HepG2 (cell line): ENCODE measurements around the gene MAPK6. TPM values are rescaled to one million over a fixed set of nuclear protein-coding genes. Genes with fewer than 3 reads are reported as not detected.

Experiments used
- EEA1 ChIP-seq: sonication (generic); formaldehyde crosslinking; IDR thresholded peaks from 2 replicates; pipeline ENCODE4 v1.5.1; 2020; ENCODE audit warnings: mild to moderate bottlenecking, missing genetic modification reagents, borderline replicate concordance
- HINFP ChIP-seq: sonication (generic); formaldehyde crosslinking; IDR thresholded peaks from 2 replicates; pipeline ENCODE4 v1.4.0; 2020; ENCODE audit warnings: low read depth, mild to moderate bottlenecking, missing genetic modification reagents
- PAX8 ChIP-seq: sonication (generic); formaldehyde crosslinking; IDR thresholded peaks from 2 replicates; pipeline ENCODE4 v1.8.0; 2022; ENCODE audit warnings: mild to moderate bottlenecking, missing genetic modification reagents, borderline replicate concordance
- RARA ChIP-seq: IDR thresholded peaks from 2 replicates; pipeline ENCODE4 v1.6.1; 2016; ENCODE audit warnings: missing genetic modification reagents, missing compliant biosample characterization
- SIX1 ChIP-seq: sonication (generic); formaldehyde crosslinking; IDR thresholded peaks from 2 replicates; pipeline ENCODE4 v1.4.0; 2020; ENCODE audit warnings: missing genetic modification reagents, borderline replicate concordance
- SKIL ChIP-seq: sonication (generic); formaldehyde crosslinking; IDR thresholded peaks from 2 replicates; pipeline ENCODE4 v1.8.0; 2022; ENCODE audit warnings: missing genetic modification reagents, mild to moderate bottlenecking, moderate library complexity, borderline replicate concordance
- SP5 ChIP-seq: IDR thresholded peaks from 2 replicates; pipeline ENCODE4 v1.6.1; 2016; ENCODE audit warnings: low read depth, borderline replicate concordance
- TEAD3 ChIP-seq: optimal IDR thresholded peaks from 2 replicates; pipeline ENCODE3; 2016; ENCODE audit warnings: borderline replicate concordance
- TOE1 ChIP-seq: sonication (generic); formaldehyde crosslinking; IDR thresholded peaks from 2 replicates; pipeline ENCODE4 v1.4.0; 2020; ENCODE audit warnings: mild to moderate bottlenecking, missing genetic modification reagents
- XBP1 ChIP-seq: sonication (generic); formaldehyde crosslinking; IDR thresholded peaks from 2 replicates; pipeline ENCODE4 v1.5.0; 2020; ENCODE audit warnings: missing genetic modification reagents
- ZFYVE20 ChIP-seq: sonication (generic); formaldehyde crosslinking; IDR thresholded peaks from 2 replicates; pipeline ENCODE4 v1.8.0; 2023; ENCODE audit warnings: low read depth, mild to moderate bottlenecking, moderate library complexity, missing genetic modification reagents, borderline replicate concordance
- ZNF224 ChIP-seq: sonication (generic); formaldehyde crosslinking; IDR thresholded peaks from 2 replicates; pipeline ENCODE4 v1.5.0; 2020; ENCODE audit warnings: mild to moderate bottlenecking, missing genetic modification reagents
- polyA plus RNA-seq, 8 experiments: library from polyadenylated mRNA; depleted of rRNA in 3 of 8; stranded (reverse) in 7 of 8; unstranded in 1 of 8; fragments of >200 nt; fragmentation: Illumina TruSeq in 4 of 8; extraction: Trizol in 4 of 8; gene quantifications; 2 replicates each; pipeline versions ENCODE4 v1.2.1 to v1.2.3, GENCODE V29; 2011 to 2016; ENCODE audit warnings: low read depth in 4 of 8, missing spikeins in 1 of 8, mixed read lengths in 1 of 8; ENCODE audit not compliant: insufficient read depth in 1 of 8
- total RNA-seq, 5 experiments: library from RNA; depleted of rRNA; stranded (reverse); fragments of >200 nt; fragmentation: Illumina TruSeq; extraction: Trizol; gene quantifications; 2 replicates each; pipeline ENCODE4 v1.2.3, GENCODE V29; 2016; ENCODE audit warnings: low read depth in 1 of 5
- TF ChIP-seq, protein P1 (sequence below): sonication (generic); formaldehyde crosslinking; IDR thresholded peaks from 2 replicates; pipeline ENCODE4 v1.4.0; 2020; ENCODE audit warnings: missing genetic modification reagents, borderline replicate concordance
- TF ChIP-seq, protein P2 (sequence below): sonication (generic); formaldehyde crosslinking; IDR thresholded peaks from 2 replicates; pipeline ENCODE4 v1.4.0; 2020; ENCODE audit warnings: mild to moderate bottlenecking, missing genetic modification reagents
- TF ChIP-seq, protein P3 (sequence below): sonication (generic); formaldehyde crosslinking; IDR thresholded peaks from 2 replicates; pipeline ENCODE4 v1.5.0; 2020; ENCODE audit warnings: mild to moderate bottlenecking, missing genetic modification reagents

The MAPK6 gene
- total and polyA plus RNA-seq, 2 of the 13 experiments (the other 11 are each of a cell fraction or from before 2014, with no cell fraction given) = 89.5 to 99.7 TPM

DNA sequence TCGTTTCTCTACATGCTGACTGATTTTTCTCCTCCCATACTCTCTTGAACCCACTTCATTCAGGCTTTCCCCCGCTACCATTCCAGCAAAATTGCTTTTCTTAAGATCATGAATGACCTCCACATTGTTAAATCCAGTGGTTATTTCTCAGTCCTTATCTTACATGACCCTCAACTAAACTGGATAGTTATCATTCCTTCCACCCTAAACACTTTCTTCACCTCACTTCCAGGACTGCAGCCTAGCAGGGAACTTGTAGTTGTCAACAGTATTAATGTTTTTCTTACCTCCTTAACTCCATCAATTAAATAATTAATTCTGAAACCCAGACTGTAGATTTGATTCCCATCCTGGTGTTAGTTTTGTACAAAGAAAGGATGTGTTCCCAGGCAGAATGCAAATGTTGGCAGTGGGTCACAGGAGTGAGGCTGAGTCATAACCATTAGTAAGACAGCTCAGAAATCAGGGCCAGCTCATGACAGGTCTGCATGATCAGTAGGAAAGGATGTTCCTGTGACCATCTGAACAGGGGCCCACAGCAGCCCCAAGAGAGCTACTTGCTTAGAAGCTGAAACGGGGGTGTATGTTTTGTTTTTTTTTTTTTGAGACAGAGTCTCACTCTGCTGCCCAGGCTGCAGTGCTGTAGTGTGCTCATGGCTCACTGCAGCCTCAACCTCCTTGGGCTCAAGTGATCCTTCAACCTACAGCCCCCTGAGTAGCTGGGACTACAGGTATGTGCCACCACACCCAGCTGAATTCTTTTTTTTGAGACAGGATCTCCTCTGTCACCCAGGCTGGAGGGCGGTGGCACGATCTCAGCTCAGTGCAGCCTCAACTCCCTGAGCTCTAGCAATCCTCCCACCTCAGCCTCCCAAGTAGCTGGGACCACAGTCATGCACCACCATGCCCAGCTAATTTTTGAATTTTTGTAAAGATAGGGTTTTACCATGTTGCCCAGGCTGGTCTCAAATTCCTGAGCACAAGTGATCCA, 84.5 kb downstream of the MAPK6 start (continued):
- TF ChIP-seq, protein P1, sequence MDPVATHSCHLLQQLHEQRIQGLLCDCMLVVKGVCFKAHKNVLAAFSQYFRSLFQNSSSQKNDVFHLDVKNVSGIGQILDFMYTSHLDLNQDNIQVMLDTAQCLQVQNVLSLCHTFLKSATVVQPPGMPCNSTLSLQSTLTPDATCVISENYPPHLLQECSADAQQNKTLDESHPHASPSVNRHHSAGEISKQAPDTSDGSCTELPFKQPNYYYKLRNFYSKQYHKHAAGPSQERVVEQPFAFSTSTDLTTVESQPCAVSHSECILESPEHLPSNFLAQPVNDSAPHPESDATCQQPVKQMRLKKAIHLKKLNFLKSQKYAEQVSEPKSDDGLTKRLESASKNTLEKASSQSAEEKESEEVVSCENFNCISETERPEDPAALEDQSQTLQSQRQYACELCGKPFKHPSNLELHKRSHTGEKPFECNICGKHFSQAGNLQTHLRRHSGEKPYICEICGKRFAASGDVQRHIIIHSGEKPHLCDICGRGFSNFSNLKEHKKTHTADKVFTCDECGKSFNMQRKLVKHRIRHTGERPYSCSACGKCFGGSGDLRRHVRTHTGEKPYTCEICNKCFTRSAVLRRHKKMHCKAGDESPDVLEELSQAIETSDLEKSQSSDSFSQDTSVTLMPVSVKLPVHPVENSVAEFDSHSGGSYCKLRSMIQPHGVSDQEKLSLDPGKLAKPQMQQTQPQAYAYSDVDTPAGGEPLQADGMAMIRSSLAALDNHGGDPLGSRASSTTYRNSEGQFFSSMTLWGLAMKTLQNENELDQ = no peak
- TF ChIP-seq EEA1 (CRISPR knock-in tag) = no peak
- TF ChIP-seq TEAD3 (CRISPR knock-in tag) = no peak
- TF ChIP-seq ZFYVE20 = no peak
- no peak for TF ChIP-seq SIX1 (CRISPR knock-in tag)
- peak; percentile 38; the same call in 1 of the 2 replicates for TF ChIP-seq RARA (CRISPR knock-in tag)
- no peak for TF ChIP-seq TOE1
- TF ChIP-seq ZNF224 (CRISPR knock-in tag) = no peak
- TF ChIP-seq XBP1 (CRISPR knock-in tag) = no peak
- TF ChIP-seq SKIL (CRISPR knock-in tag) = no peak
- TF ChIP-seq SP5 = no peak
- TF ChIP-seq, protein P2, sequence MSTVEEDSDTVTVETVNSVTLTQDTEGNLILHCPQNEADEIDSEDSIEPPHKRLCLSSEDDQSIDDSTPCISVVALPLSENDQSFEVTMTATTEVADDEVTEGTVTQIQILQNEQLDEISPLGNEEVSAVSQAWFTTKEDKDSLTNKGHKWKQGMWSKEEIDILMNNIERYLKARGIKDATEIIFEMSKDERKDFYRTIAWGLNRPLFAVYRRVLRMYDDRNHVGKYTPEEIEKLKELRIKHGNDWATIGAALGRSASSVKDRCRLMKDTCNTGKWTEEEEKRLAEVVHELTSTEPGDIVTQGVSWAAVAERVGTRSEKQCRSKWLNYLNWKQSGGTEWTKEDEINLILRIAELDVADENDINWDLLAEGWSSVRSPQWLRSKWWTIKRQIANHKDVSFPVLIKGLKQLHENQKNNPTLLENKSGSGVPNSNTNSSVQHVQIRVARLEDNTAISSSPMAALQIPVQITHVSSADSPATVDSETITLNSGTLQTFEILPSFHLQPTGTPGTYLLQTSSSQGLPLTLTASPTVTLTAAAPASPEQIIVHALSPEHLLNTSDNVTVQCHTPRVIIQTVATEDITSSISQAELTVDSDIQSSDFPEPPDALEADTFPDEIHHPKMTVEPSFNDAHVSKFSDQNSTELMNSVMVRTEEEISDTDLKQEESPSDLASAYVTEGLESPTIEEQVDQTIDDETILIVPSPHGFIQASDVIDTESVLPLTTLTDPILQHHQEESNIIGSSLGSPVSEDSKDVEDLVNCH = no peak
- TF ChIP-seq PAX8 (CRISPR knock-in tag) = no peak
- TF ChIP-seq HINFP (CRISPR knock-in tag) = no peak
- TF ChIP-seq, protein P3, sequence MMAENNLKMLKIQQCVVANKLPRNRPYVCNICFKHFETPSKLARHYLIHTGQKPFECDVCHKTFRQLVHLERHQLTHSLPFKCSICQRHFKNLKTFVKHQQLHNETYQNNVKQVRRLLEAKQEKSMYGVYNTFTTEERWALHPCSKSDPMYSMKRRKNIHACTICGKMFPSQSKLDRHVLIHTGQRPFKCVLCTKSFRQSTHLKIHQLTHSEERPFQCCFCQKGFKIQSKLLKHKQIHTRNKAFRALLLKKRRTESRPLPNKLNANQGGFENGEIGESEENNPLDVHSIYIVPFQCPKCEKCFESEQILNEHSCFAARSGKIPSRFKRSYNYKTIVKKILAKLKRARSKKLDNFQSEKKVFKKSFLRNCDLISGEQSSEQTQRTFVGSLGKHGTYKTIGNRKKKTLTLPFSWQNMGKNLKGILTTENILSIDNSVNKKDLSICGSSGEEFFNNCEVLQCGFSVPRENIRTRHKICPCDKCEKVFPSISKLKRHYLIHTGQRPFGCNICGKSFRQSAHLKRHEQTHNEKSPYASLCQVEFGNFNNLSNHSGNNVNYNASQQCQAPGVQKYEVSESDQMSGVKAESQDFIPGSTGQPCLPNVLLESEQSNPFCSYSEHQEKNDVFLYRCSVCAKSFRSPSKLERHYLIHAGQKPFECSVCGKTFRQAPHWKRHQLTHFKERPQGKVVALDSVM = peak; percentile 75
